GM21528 (cell line): ENCODE measurements around the gene AGTPBP1.

Source experiments
- ATAC-seq: cut with Tn5 transposase; IDR thresholded peaks from one replicate; pipeline ENCODE4 v1.9.1; 2021; ENCODE audit warnings: mild to moderate bottlenecking, moderate library complexity; ENCODE audit not compliant: unreplicated experiment, low FRiP score

The AGTPBP1 gene

GRCh38 chr9:85559526-85559925 lies 182.2 kb downstream of the AGTPBP1 start:
- ATAC-seq, result no peak

- ATAC-seq, result no peak
Measured at GRCh38 chr9:85554349-85554748, 187.4 kb downstream of the AGTPBP1 start.

- ATAC-seq, result no peak
Measured at GRCh38 chr9:85553475-85553874, 188.3 kb downstream of the AGTPBP1 start.

GRCh38 chr9:85547599-85547998 lies 194.2 kb downstream of the AGTPBP1 start:
- no peak for ATAC-seq

- no peak for ATAC-seq
Measured at GRCh38 chr9:85543196-85543595, 198.6 kb downstream of the AGTPBP1 start.

- ATAC-seq, result no peak
Measured at GRCh38 chr9:85541876-85542275, 199.9 kb downstream of the AGTPBP1 start.

GRCh38 chr9:85536514-85536913 lies 205.2 kb downstream of the AGTPBP1 start:
- no peak for ATAC-seq

- ATAC-seq, result no peak
Measured at GRCh38 chr9:85536076-85536475, 205.7 kb downstream of the AGTPBP1 start.

- ATAC-seq, result no peak
Measured at GRCh38 chr9:85534340-85534739, 207.4 kb downstream of the AGTPBP1 start.

GRCh38 chr9:85533538-85533937 lies 208.2 kb downstream of the AGTPBP1 start:
- no peak for ATAC-seq

- no peak for ATAC-seq
Measured at GRCh38 chr9:85530721-85531120, 211.0 kb downstream of the AGTPBP1 start.

GRCh38 chr9:85528607-85529006 lies 213.1 kb downstream of the AGTPBP1 start:
- ATAC-seq, result no peak

- ATAC-seq, result no peak
Measured at GRCh38 chr9:85528142-85528541, 213.6 kb downstream of the AGTPBP1 start.

GRCh38 chr9:85527331-85528020 lies 214.3 kb downstream of the AGTPBP1 start:
- no peak for ATAC-seq

- no peak for ATAC-seq
Measured at GRCh38 chr9:85524531-85524930, 217.2 kb downstream of the AGTPBP1 start.

- ATAC-seq, result no peak
Measured at GRCh38 chr9:85523202-85523601, 218.6 kb downstream of the AGTPBP1 start.

- no peak for ATAC-seq
Measured at GRCh38 chr9:85522459-85523092, 219.2 kb downstream of the AGTPBP1 start.

- no peak for ATAC-seq
Measured at GRCh38 chr9:85521371-85522197, 220.2 kb downstream of the AGTPBP1 start.

GRCh38 chr9:85516976-85517637 lies 224.6 kb downstream of the AGTPBP1 start:
- ATAC-seq, result no peak

- no peak for ATAC-seq
Measured at GRCh38 chr9:85516455-85516854, 225.3 kb downstream of the AGTPBP1 start.

- no peak for ATAC-seq
Measured at GRCh38 chr9:85515021-85515420, 226.7 kb downstream of the AGTPBP1 start.
